Retina (tissue), 1 donor: ENCODE results near the gene KNTC1.
A peak's percentile ranks its signal among the peaks of the same experiment; 100 is the strongest.
"Not testable (repeated sequence)": the region's sequence is repeated elsewhere in the genome, so short reads cannot be mapped to it uniquely, and the experiment has no call there.

Experiments
- DNase-seq: peaks from one replicate; pipeline ENCODE4 v3.0.0-alpha.2; 2016

KNTC1 gene, protein sequence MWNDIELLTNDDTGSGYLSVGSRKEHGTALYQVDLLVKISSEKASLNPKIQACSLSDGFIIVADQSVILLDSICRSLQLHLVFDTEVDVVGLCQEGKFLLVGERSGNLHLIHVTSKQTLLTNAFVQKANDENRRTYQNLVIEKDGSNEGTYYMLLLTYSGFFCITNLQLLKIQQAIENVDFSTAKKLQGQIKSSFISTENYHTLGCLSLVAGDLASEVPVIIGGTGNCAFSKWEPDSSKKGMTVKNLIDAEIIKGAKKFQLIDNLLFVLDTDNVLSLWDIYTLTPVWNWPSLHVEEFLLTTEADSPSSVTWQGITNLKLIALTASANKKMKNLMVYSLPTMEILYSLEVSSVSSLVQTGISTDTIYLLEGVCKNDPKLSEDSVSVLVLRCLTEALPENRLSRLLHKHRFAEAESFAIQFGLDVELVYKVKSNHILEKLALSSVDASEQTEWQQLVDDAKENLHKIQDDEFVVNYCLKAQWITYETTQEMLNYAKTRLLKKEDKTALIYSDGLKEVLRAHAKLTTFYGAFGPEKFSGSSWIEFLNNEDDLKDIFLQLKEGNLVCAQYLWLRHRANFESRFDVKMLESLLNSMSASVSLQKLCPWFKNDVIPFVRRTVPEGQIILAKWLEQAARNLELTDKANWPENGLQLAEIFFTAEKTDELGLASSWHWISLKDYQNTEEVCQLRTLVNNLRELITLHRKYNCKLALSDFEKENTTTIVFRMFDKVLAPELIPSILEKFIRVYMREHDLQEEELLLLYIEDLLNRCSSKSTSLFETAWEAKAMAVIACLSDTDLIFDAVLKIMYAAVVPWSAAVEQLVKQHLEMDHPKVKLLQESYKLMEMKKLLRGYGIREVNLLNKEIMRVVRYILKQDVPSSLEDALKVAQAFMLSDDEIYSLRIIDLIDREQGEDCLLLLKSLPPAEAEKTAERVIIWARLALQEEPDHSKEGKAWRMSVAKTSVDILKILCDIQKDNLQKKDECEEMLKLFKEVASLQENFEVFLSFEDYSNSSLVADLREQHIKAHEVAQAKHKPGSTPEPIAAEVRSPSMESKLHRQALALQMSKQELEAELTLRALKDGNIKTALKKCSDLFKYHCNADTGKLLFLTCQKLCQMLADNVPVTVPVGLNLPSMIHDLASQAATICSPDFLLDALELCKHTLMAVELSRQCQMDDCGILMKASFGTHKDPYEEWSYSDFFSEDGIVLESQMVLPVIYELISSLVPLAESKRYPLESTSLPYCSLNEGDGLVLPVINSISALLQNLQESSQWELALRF (N-terminal part only)

GRCh38 chr12:122526683-122527477, at the start of gene KNTC1, which contains the start of gene RSRC2:
Gene KNTC1, plus strand, starts transcription at chr12:122527249. Its CDS starts 2,815 bp downstream, at chr12:122530064.
Gene RSRC2, minus strand, starts transcription at chr12:122526936. Its CDS starts 83 bp downstream, at chr12:122526853.
- DNase-seq = peak; percentile 100

- DNase-seq = no peak
These were observed 46.3 kb upstream of the KNTC1 start for GRCh38 chr12:122480753-122481152.

- DNase-seq = no peak
These were observed 45.2 kb upstream of the KNTC1 start for GRCh38 chr12:122481861-122482260.

DNA sequence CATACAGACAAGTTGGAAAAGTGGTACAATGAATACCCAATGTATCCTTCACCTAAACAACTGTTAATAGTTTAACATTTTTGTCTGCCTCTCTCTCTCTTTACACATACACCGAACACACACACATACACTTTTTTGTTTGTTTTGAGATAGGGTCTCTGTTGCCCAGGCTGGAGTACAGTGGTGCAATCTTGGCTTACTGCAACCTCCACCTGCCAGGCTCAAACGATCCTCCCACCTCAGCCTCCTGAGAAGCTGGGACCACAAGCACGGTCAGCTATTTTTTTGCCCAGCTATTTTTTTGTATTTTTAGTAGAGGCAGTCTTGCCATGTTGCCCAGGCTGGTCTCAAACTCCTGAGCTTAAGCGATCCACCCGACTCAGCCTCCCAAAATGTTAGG, 43.1 kb upstream of the KNTC1 start:
- no peak for DNase-seq

DNA sequence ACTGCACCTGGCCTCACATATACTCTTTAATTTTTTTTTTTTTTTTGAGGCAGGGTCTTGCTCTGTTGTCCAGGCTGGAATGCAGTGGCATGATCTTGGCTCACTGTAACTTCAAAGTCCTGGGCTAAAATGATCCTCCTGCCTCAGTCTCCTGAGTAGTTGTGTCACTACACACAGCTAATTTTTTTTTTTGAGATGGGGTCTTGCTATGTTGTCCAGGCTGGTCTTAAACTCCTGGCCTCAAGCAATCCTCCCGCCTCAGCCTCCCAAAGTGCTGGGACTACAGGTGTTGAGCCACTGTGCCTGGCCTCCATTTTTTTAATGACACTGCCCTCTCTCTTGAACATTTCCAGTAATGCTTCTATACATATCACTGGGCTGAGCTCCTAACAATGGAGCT, 42.7 kb upstream of the KNTC1 start:
- not testable (repeated sequence) for DNase-seq

DNA sequence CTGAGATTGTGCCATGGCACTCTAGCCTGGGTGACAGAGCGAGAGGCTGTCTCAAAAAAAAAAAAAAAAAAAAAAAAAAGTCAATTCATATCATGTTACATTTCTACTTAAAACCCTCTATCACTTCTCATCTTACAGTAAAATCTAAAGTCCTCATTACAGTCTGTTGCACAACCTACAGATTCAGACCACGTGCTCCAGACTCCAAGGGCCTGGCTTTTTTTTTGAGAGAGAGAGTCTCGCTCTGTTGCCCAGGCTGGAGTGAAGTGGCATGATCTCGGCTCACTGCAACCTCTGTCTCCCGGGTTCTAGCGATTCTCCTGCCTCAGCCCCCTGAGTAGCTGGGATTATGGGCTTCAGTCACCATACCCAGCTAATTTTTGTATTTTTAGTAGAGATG, 40.7 kb upstream of the KNTC1 start:
- DNase-seq = not testable (repeated sequence)

- no peak for DNase-seq
These were observed 40.1 kb upstream of the KNTC1 start for GRCh38 chr12:122486805-122487426.

- DNase-seq = not testable (repeated sequence)
These were observed 39.2 kb upstream of the KNTC1 start for GRCh38 chr12:122487807-122488206.

GRCh38 chr12:122489038-122489437, 38.0 kb upstream of the KNTC1 start:
- DNase-seq = no peak

DNA sequence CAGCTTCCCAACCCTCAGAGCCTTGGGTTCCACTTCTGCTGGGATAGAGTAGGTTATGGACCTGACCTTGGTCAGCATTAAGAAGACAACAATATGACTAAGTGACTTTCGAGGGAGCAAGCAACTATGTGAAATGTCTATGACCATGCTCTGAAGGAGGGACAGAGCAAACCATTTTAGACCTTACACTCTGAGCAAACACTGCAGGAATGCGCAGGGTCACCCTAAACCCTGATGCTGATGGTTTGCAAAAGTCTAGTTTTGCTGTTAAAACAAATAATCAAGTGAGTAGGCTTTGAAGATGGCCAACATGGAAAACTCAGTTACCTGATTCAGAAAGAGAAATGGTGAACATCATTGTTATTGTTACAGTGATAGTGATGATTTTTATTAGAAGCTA, 35.1 kb upstream of the KNTC1 start:
- DNase-seq = no peak

- DNase-seq = not testable (repeated sequence)
These were observed 33.8 kb upstream of the KNTC1 start for GRCh38 chr12:122493222-122493621.

DNA sequence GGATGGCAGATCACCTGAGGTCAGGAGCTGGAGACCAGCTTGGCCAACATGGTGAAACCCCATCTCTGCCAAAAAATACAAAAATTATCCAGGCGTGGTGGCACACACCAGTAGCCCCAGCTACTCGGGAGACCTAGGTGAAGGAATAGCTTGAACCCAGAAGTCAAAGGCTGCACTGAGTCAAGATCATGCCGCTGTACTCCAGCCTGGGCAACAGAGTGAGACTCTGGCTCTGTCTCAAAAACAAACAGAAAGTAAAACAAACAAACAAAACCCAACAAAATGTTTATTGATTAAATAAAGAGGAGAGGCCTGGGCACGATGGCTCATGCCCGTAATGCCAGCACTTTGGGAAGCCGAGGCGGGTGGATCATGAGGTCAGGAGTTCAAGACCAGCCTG, 31.8 kb upstream of the KNTC1 start:
- no peak for DNase-seq

GRCh38 chr12:122499991-122500684, 26.9 kb upstream of the KNTC1 start:
- peak; percentile 83 for DNase-seq

DNA sequence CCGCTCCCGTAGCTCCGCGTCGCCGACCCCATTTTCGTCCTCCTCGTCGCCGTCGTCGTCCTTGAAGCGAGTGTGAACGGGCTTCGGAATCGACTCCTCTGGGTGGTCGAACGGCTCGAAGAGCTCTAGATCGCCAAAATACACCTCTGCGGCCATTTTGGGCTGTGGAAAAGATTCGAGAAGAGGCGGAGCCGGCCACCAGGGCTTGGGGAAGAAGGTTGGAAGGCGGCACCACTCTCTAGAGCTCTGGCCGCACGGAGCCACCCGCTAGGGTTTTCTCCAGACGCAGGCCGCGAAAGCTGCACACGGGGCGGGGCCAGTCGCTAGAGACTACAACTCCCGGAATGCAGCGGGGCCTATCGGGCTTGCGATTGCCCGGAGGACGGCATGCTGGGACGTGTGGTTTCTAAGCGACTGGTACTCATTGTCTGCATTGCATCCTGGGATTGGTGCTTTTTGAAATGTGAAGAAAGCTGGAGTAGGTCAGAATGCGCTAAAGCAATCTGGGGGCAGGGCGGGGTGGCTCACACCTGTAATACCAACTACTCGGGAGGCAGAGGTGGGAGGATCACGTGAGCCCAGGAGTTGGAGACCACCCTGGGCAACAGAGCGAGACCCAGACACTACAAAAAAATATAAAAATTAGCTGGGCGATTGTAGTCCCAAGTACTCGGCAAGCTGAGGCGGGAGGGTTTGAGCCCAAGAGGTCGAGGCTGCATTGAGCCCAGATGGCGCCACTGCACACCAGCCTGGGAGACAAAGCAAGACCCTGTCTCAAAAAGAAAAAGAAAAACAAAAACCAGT, 26.2 kb upstream of the KNTC1 start, which contains the start of gene ZCCHC8:
ZCCHC8 (minus strand) TSS at position 248 of the 804 bp plus-strand sequence; CDS start at position 156, 92 bp downstream.
- peak; percentile 98 for DNase-seq

GRCh38 chr12:122501489-122501989, 25.5 kb upstream of the KNTC1 start:
- no peak for DNase-seq

DNA sequence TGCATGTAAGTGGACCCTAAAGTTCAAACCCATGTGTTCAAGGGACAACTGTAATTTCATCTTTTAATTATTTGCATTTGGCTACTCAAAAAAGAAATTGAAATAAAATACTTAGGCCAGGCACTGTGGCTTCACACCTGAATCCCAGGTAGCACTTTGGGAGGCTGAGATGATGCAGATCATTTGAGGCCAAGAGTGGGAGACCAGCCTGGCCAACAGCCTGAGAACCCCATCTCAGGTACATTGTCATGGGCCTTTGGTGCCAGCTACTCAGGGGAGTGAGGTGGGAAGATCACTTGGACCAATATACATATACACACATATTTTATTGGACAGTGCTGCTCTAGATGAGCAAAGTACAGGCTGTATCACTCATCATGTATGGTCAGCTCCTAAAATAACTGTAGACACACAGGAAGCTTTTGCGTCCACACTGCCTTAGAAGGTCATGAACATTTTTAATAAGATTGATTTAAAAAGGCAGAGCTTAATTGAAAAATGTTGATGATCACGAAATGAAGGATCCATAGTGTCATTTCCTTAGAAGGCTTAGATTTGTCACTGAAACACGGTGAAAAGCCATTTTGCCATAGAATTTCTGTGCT, 23.8 kb upstream of the KNTC1 start:
- DNase-seq = no peak

- no peak for DNase-seq
These were observed 23.1 kb upstream of the KNTC1 start for GRCh38 chr12:122503783-122504590.

GRCh38 chr12:122505419-122506051, 21.5 kb upstream of the KNTC1 start:
- DNase-seq = no peak
